DOHH2 (cell line): Measurements from ENCODE around the gene TLNRD1.

Source experiments
- H3F3A ChIP-seq: fragments of 200-600 bp; sonication (generic), shearing (Covaris generic); 2 replicates; pipeline ENCODE4 v1.6.0; 2016; ENCODE audit warnings: antibody characterized with exemption, mild to moderate bottlenecking; ENCODE audit not compliant: control insufficient read depth, insufficient read depth
- H3K27ac ChIP-seq: fragments of 200-600 bp; sonication (generic); 2 replicates; pipeline ENCODE4 v1.5.1; 2014; ENCODE audit warnings: low read depth, mild to moderate bottlenecking, low read length, moderate library complexity
- H3K27me3 ChIP-seq: fragments of 200-600 bp; sonication (generic); 2 replicates; pipeline ENCODE4 v1.6.1; 2014; ENCODE audit warnings: mild to moderate bottlenecking, low read length, mixed read lengths; ENCODE audit not compliant: control insufficient read depth
- H3K36me3 ChIP-seq: fragments of 200-600 bp; sonication (generic); 2 replicates; pipeline ENCODE4 v1.6.1; 2014; ENCODE audit warnings: mild to moderate bottlenecking, low read length, moderate library complexity, mixed read lengths; ENCODE audit not compliant: control insufficient read depth
- H3K4me1 ChIP-seq: fragments of 200-600 bp; sonication (generic); 2 replicates; pipeline ENCODE4 v1.6.1; 2014; ENCODE audit warnings: mild to moderate bottlenecking, low read length, mixed read lengths; ENCODE audit not compliant: control insufficient read depth
- H3K4me2 ChIP-seq: fragments of 200-600 bp; sonication (generic); 2 replicates; pipeline ENCODE4 v1.6.0; 2014; ENCODE audit warnings: mild to moderate bottlenecking, low read length, moderate library complexity
- H3K4me3 ChIP-seq: fragments of 200-600 bp; sonication (generic); 2 replicates; pipeline ENCODE4 v1.5.1; 2014; ENCODE audit warnings: mild to moderate bottlenecking, low read length, mixed read lengths
- H3K79me2 ChIP-seq: fragments of 200-600 bp; sonication (generic); 2 replicates; pipeline ENCODE4 v1.6.1; 2014; ENCODE audit warnings: mild to moderate bottlenecking, low read length, mixed read lengths; ENCODE audit not compliant: control insufficient read depth
- H3K9me2 ChIP-seq: fragments of 200-600 bp; sonication (generic); replicated peaks from 2 replicates; pipeline ENCODE4 v1.6.1; 2014; ENCODE audit warnings: mild to moderate bottlenecking, low read length, mixed read lengths; ENCODE audit not compliant: control insufficient read depth
- H3K9me3 ChIP-seq: fragments of 200-600 bp; sonication (generic); 2 replicates; pipeline ENCODE4 v1.6.1; 2014; ENCODE audit warnings: antibody characterized with exemption, low read length, mixed read lengths; ENCODE audit not compliant: control insufficient read depth, insufficient read depth
- H4K20me1 ChIP-seq: fragments of 200-600 bp; sonication (generic); 2 replicates; pipeline ENCODE4 v1.6.0; 2014; ENCODE audit warnings: low read depth, mild to moderate bottlenecking, antibody characterized with exemption, low read length, moderate library complexity; ENCODE audit not compliant: control insufficient read depth, insufficient read depth
- CTCF ChIP-seq: fragments of 200-600 bp; sonication (generic); IDR thresholded peaks from one replicate; pipeline ENCODE4 v1.5.1; 2014; ENCODE audit warnings: antibody characterized with exemption, mild to moderate bottlenecking, low read depth, low read length; ENCODE audit not compliant: poor library complexity, severe bottlenecking
- EZH2phosphoT487 ChIP-seq: fragments of 200-600 bp; sonication (generic); IDR thresholded peaks from 2 replicates; pipeline ENCODE4 v1.6.1; 2017; ENCODE audit warnings: borderline replicate concordance, mild to moderate bottlenecking, antibody characterized with exemption, low read length, moderate library complexity, mixed read lengths

Gene TLNRD1

GRCh38 chr15:81050805-81051204 lies 50.1 kb downstream of the TLNRD1 start:
- H3F3A ChIP-seq = no peaks in the 10 kb centered on the region
- H3K27me3 ChIP-seq = no peaks in the 10 kb centered on the region
- H4K20me1 ChIP-seq = no peaks in the 10 kb centered on the region
- no peaks in the 10 kb centered on the region for H3K79me2 ChIP-seq
- H3K36me3 ChIP-seq = no peaks in the 10 kb centered on the region
- H3K9me2 ChIP-seq = no peaks in the 10 kb centered on the region
- H3K9me3 ChIP-seq = no peaks in the 10 kb centered on the region
- no peaks in the 10 kb centered on the region for H3K4me1 ChIP-seq
- H3K4me2 ChIP-seq = no peak overlapping the region
- TF ChIP-seq CTCF (no peak), EZH2phosphoT487 (no peak)
- H3K27ac ChIP-seq = no peak overlapping the region
- no peak overlapping the region for H3K4me3 ChIP-seq

- H3K4me2 ChIP-seq = no peak overlapping the region
Observed at GRCh38 chr15:81052046-81052445, 51.3 kb downstream of the TLNRD1 start.

GRCh38 chr15:81053621-81054020 lies 52.9 kb downstream of the TLNRD1 start:
- Histone ChIP-seq H3K27ac (no peak overlapping the region), H3K27me3 (peaks cover 4% of the 10 kb centered on the region; the same call in 1 of the 2 replicates), H4K20me1 (no peaks in the 10 kb centered on the region), H3F3A (no peaks in the 10 kb centered on the region), H3K9me3 (no peaks in the 10 kb centered on the region), H3K36me3 (no peaks in the 10 kb centered on the region), H3K4me1 (no peaks in the 10 kb centered on the region), H3K4me3 (no peak overlapping the region), H3K4me2 (no peak overlapping the region), H3K9me2 (no peaks in the 10 kb centered on the region), H3K79me2 (no peaks in the 10 kb centered on the region)
- TF ChIP-seq EZH2phosphoT487 (no peak), CTCF (no peak)

More at GRCh38 chr15:81052046-81052445, 51.3 kb downstream of the TLNRD1 start:
- Histone ChIP-seq H3K4me3 (no peak overlapping the region), H3K9me3 (no peaks in the 10 kb centered on the region), H3K79me2 (no peaks in the 10 kb centered on the region), H4K20me1 (no peaks in the 10 kb centered on the region), H3K27ac (no peak overlapping the region), H3F3A (no peaks in the 10 kb centered on the region), H3K4me1 (no peaks in the 10 kb centered on the region), H3K27me3 (peaks cover 4% of the 10 kb centered on the region; the same call in 1 of the 2 replicates), H3K36me3 (no peaks in the 10 kb centered on the region), H3K9me2 (no peaks in the 10 kb centered on the region)
- TF ChIP-seq CTCF = no peak
- TF ChIP-seq EZH2phosphoT487 = no peak
